Measurements from ENCODE around the gene BRD3OS. TPM values are rescaled to one million over a fixed set of nuclear protein-coding genes. Genes with fewer than 3 reads are reported as not detected.

Gene BRD3OS
- total and polyA plus RNA-seq, 2 of the 13 experiments (the other 11 are each of a cell fraction or from before 2014, with no cell fraction given), result 4.9 to 5.7 TPM

DNA sequence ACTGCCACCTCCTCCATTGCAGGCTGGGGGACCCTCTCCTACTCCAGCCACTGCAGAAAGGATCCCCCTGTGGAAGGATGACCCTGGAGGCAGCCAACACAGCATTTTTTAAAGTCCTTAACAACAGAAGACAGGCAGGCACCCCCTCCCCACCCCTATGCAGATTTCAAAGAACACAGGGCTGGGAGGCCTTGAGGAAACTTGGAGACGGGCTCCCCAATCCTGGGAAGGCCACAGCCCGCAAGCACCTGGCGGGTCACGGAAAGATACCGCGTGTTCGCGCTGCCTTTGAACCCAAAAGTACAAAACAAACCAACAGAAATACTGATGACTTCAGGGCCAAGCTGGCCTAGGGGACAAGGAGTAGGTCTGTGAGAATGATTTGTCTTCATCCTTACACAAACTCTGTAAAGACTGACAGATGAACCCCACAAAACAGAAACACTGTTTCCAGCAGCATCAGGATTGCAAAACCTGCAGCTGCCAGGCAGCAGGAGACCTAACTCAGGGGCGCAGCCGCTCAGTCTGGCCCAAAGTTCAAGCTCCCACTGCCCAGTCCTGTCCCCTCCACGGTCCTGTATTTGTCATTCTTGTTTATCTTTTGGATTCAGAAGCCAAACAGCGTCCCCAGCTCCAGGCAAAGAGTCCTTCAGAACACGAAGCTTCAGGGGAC lies 46.9 kb upstream of the BRD3OS start (continued):
- TF ChIP-seq, protein P1, sequence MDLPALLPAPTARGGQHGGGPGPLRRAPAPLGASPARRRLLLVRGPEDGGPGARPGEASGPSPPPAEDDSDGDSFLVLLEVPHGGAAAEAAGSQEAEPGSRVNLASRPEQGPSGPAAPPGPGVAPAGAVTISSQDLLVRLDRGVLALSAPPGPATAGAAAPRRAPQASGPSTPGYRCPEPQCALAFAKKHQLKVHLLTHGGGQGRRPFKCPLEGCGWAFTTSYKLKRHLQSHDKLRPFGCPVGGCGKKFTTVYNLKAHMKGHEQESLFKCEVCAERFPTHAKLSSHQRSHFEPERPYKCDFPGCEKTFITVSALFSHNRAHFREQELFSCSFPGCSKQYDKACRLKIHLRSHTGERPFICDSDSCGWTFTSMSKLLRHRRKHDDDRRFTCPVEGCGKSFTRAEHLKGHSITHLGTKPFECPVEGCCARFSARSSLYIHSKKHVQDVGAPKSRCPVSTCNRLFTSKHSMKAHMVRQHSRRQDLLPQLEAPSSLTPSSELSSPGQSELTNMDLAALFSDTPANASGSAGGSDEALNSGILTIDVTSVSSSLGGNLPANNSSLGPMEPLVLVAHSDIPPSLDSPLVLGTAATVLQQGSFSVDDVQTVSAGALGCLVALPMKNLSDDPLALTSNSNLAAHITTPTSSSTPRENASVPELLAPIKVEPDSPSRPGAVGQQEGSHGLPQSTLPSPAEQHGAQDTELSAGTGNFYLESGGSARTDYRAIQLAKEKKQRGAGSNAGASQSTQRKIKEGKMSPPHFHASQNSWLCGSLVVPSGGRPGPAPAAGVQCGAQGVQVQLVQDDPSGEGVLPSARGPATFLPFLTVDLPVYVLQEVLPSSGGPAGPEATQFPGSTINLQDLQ (CRISPR knock-in tag; IDR thresholded peaks at IDR 0.05), result no peak
- peak; percentile 79 for TF ChIP-seq NCOA2 (CRISPR knock-in tag; IDR thresholded peaks at IDR 0.05)
- TF ChIP-seq ZNF569 (CRISPR knock-in tag; IDR thresholded peaks at IDR 0.05; ENCODE audit: borderline replicate concordance), result no peak
- TF ChIP-seq ZNF10 (CRISPR knock-in tag; IDR thresholded peaks at IDR 0.05; ENCODE audit: borderline replicate concordance, low read depth), result no peak
- TF ChIP-seq ZNF367 (CRISPR knock-in tag; IDR thresholded peaks at IDR 0.05; ENCODE audit: borderline replicate concordance), result no peak
- TF ChIP-seq EHMT2 (IDR thresholded peaks at IDR 0.05; ENCODE audit: borderline replicate concordance, low read depth, low read length), result no peak
- TF ChIP-seq ZNF768 (CRISPR knock-in tag; IDR thresholded peaks at IDR 0.05), result no peak
- no peak for TF ChIP-seq ZNF713 (CRISPR knock-in tag; IDR thresholded peaks at IDR 0.05)
- no peak for TF ChIP-seq ZSCAN12 (CRISPR knock-in tag; IDR thresholded peaks at IDR 0.05)
- no peak for TF ChIP-seq ZNF816 (CRISPR knock-in tag; IDR thresholded peaks at IDR 0.05; ENCODE audit: borderline replicate concordance)
- peak; percentile 94 for TF ChIP-seq SAP130 (CRISPR knock-in tag; IDR thresholded peaks at IDR 0.05; ENCODE audit: low read depth)
- TF ChIP-seq, protein P2, sequence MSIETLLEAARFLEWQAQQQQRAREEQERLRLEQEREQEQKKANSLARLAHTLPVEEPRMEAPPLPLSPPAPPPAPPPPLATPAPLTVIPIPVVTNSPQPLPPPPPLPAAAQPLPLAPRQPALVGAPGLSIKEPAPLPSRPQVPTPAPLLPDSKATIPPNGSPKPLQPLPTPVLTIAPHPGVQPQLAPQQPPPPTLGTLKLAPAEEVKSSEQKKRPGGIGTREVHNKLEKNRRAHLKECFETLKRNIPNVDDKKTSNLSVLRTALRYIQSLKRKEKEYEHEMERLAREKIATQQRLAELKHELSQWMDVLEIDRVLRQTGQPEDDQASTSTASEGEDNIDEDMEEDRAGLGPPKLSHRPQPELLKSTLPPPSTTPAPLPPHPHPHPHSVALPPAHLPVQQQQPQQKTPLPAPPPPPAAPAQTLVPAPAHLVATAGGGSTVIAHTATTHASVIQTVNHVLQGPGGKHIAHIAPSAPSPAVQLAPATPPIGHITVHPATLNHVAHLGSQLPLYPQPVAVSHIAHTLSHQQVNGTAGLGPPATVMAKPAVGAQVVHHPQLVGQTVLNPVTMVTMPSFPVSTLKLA (IDR thresholded peaks at IDR 0.05), result peak; percentile 39; the same call in 1 of the 2 replicates
- TF ChIP-seq PLRG1 (conservative IDR thresholded peaks at IDR 0.05), result no peak
- TF ChIP-seq ZSCAN21 (CRISPR knock-in tag; IDR thresholded peaks at IDR 0.05; ENCODE audit: borderline replicate concordance), result no peak
- no peak for TF ChIP-seq ZNF24 (IDR thresholded peaks at IDR 0.05)
- no peak for TF ChIP-seq ZNF530 (CRISPR knock-in tag; IDR thresholded peaks at IDR 0.05; ENCODE audit: low read depth)
- TF ChIP-seq, protein P3, sequence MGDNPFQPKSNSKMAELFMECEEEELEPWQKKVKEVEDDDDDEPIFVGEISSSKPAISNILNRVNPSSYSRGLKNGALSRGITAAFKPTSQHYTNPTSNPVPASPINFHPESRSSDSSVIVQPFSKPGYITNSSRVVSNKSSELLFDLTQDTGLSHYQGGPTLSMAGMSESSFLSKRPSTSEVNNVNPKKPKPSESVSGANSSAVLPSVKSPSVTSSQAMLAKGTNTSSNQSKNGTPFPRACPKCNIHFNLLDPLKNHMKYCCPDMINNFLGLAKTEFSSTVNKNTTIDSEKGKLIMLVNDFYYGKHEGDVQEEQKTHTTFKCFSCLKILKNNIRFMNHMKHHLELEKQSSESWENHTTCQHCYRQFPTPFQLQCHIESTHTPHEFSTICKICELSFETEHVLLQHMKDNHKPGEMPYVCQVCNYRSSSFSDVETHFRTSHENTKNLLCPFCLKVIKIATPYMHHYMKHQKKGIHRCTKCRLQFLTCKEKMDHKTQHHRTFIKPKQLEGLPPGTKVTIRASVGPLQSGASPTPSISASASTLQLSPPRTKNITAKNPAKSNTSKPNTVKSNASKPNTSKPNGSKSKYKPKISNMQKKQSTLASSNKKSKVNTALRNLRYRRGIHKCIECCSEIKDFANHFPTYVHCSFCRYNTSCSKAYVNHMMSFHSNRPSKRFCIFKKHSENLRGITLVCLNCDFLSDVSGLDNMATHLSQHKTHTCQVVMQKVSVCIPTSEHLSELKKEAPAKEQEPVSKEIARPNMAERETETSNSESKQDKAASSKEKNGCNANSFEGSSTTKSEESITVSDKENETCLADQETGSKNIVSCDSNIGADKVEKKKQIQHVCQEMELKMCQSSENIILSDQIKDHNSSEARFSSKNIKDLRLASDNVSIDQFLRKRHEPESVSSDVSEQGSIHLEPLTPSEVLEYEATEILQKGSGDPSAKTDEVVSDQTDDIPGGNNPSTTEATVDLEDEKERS (CRISPR knock-in tag; IDR thresholded peaks at IDR 0.05), result no peak
- TF ChIP-seq, protein P4, sequence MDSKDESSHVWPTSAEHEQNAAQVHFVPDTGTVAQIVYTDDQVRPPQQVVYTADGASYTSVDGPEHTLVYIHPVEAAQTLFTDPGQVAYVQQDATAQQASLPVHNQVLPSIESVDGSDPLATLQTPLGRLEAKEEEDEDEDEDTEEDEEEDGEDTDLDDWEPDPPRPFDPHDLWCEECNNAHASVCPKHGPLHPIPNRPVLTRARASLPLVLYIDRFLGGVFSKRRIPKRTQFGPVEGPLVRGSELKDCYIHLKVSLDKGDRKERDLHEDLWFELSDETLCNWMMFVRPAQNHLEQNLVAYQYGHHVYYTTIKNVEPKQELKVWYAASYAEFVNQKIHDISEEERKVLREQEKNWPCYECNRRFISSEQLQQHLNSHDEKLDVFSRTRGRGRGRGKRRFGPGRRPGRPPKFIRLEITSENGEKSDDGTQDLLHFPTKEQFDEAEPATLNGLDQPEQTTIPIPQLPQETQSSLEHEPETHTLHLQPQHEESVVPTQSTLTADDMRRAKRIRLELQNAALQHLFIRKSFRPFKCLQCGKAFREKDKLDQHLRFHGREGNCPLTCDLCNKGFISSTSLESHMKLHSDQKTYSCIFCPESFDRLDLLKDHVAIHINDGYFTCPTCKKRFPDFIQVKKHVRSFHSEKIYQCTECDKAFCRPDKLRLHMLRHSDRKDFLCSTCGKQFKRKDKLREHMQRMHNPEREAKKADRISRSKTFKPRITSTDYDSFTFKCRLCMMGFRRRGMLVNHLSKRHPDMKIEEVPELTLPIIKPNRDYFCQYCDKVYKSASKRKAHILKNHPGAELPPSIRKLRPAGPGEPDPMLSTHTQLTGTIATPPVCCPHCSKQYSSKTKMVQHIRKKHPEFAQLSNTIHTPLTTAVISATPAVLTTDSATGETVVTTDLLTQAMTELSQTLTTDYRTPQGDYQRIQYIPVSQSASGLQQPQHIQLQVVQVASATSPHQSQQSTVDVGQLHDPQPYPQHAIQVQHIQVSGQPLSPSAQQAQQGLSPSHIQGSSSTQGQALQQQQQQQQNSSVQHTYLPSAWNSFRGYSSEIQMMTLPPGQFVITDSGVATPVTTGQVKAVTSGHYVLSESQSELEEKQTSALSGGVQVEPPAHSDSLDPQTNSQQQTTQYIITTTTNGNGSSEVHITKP (CRISPR knock-in tag; IDR thresholded peaks at IDR 0.05; ENCODE audit: low read depth), result no peak
- no peak for TF ChIP-seq ZSCAN22 (CRISPR knock-in tag; IDR thresholded peaks at IDR 0.05)
- peak; percentile 100 for TF ChIP-seq ZNF264 (CRISPR knock-in tag; IDR thresholded peaks at IDR 0.05)
